HL-60 (cell line): ENCODE measurements around the gene MARCHF10.

ENCODE experiments used
- GABPA ChIP-seq: IDR thresholded peaks from 2 replicates; pipeline ENCODE4 v1.6.1; 2012; ENCODE audit warnings: low read depth
- POLR2AphosphoS5 ChIP-seq: IDR thresholded peaks from 2 replicates; pipeline ENCODE4 v1.6.1; 2012; ENCODE audit warnings: low read depth
- TF ChIP-seq, protein P1 (sequence below): IDR thresholded peaks from one replicate; pipeline ENCODE4 v1.5.1; 2011; ENCODE audit warnings: low read length, control low read depth, inconsistent platforms; ENCODE audit not compliant: insufficient read depth
- TF ChIP-seq, protein P2 (sequence below): IDR thresholded peaks from 2 replicates; pipeline ENCODE4 v1.6.1; 2012; ENCODE audit warnings: low read depth; ENCODE audit not compliant: insufficient replicate concordance

DNA sequence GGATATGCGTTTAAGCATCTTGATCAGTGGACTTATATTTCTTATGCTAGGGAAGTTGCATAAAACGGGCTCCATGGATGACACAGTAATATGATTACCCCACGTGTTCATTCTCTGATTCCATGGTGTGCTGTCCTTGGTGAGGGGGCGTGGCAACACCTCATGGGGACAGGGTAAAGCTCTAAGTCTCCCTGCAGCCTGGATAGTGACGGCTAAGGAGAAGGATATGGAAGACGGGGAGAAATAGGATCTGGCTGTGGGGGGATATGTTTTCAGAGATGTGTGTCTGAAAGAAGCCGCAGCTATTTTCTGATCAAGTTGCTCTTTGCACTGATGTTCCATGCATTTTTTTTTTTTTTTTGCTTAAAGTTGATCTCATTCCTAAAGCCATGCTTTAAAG is 84.3 kb downstream of the MARCHF10 start:
- TF ChIP-seq, protein P1, sequence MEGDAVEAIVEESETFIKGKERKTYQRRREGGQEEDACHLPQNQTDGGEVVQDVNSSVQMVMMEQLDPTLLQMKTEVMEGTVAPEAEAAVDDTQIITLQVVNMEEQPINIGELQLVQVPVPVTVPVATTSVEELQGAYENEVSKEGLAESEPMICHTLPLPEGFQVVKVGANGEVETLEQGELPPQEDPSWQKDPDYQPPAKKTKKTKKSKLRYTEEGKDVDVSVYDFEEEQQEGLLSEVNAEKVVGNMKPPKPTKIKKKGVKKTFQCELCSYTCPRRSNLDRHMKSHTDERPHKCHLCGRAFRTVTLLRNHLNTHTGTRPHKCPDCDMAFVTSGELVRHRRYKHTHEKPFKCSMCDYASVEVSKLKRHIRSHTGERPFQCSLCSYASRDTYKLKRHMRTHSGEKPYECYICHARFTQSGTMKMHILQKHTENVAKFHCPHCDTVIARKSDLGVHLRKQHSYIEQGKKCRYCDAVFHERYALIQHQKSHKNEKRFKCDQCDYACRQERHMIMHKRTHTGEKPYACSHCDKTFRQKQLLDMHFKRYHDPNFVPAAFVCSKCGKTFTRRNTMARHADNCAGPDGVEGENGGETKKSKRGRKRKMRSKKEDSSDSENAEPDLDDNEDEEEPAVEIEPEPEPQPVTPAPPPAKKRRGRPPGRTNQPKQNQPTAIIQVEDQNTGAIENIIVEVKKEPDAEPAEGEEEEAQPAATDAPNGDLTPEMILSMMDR, result no peak
- no peak for TF ChIP-seq GABPA
- TF ChIP-seq, protein P2, sequence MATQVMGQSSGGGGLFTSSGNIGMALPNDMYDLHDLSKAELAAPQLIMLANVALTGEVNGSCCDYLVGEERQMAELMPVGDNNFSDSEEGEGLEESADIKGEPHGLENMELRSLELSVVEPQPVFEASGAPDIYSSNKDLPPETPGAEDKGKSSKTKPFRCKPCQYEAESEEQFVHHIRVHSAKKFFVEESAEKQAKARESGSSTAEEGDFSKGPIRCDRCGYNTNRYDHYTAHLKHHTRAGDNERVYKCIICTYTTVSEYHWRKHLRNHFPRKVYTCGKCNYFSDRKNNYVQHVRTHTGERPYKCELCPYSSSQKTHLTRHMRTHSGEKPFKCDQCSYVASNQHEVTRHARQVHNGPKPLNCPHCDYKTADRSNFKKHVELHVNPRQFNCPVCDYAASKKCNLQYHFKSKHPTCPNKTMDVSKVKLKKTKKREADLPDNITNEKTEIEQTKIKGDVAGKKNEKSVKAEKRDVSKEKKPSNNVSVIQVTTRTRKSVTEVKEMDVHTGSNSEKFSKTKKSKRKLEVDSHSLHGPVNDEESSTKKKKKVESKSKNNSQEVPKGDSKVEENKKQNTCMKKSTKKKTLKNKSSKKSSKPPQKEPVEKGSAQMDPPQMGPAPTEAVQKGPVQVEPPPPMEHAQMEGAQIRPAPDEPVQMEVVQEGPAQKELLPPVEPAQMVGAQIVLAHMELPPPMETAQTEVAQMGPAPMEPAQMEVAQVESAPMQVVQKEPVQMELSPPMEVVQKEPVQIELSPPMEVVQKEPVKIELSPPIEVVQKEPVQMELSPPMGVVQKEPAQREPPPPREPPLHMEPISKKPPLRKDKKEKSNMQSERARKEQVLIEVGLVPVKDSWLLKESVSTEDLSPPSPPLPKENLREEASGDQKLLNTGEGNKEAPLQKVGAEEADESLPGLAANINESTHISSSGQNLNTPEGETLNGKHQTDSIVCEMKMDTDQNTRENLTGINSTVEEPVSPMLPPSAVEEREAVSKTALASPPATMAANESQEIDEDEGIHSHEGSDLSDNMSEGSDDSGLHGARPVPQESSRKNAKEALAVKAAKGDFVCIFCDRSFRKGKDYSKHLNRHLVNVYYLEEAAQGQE, result no peak
- TF ChIP-seq POLR2AphosphoS5, result no peak
